ENCODE results near the gene SOX14.

The SOX14 gene

DNA sequence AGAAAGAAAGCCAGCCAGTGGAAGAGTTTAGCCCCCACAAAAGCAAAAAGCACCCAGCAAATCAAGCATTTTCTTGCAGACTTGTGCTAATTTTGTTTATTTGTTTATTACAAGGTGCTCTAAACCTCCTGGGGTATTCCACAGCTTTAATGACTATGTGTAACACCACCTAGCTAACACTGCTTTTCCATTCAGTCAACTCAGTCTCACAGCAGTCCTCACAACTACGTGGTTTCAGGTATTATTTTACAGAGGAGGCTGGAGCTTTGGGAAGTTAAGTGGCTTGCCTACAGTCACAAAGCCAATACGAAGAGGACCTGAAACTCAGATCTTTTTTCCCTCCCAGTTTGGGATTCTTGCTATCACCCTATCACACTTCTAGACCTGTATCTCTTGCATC lies 14.8 kb downstream of the SOX14 start:
- DNase-seq (ENCODE audit: extremely low read depth, low read depth): no peak
- TF ChIP-seq, protein P1, sequence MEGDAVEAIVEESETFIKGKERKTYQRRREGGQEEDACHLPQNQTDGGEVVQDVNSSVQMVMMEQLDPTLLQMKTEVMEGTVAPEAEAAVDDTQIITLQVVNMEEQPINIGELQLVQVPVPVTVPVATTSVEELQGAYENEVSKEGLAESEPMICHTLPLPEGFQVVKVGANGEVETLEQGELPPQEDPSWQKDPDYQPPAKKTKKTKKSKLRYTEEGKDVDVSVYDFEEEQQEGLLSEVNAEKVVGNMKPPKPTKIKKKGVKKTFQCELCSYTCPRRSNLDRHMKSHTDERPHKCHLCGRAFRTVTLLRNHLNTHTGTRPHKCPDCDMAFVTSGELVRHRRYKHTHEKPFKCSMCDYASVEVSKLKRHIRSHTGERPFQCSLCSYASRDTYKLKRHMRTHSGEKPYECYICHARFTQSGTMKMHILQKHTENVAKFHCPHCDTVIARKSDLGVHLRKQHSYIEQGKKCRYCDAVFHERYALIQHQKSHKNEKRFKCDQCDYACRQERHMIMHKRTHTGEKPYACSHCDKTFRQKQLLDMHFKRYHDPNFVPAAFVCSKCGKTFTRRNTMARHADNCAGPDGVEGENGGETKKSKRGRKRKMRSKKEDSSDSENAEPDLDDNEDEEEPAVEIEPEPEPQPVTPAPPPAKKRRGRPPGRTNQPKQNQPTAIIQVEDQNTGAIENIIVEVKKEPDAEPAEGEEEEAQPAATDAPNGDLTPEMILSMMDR (IDR thresholded peaks at IDR 0.05; ENCODE audit: low read depth, low read length): no peak

DNA sequence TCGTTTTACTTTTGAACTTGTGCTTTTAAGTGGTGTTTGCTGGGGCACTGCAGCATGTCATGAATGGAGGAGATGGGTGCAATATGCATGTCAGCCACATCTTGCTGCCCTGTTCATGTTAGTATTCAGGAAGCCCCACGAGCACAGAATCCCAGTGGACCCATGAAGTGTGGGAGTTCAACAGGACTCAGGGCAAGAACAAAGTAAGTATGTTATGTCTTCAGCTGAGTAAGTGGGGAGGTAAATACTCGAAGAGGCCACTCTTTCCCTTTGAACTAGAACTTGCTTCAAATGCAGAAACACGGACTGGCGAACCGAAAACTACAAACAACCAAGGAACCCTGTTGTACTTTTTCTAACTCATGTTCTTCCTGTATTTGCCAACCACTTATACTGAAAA lies 23.4 kb downstream of the SOX14 start:
- TF ChIP-seq, protein P1 (IDR thresholded peaks at IDR 0.05; ENCODE audit: low read depth, low read length): no peak
- DNase-seq (ENCODE audit: extremely low read depth, low read depth): no peak

DNA sequence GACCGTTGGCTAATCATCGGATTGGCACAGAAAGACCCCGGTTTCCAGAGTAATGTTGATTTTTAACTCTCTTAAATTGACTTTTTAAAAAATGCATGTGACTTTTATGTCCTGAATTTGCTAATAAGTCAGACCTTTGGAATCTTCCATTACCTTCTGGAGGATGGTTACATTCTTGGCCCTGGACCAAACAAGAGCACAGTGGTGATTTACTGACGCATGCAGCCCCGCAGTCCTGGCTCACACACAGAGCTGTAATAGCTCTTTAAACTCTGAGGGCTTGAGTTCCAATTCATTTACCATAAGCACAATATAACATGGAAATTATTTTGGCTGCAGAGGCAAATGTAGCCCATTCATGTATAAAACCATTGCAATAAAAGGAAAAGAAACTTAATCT lies 25.1 kb downstream of the SOX14 start:
- DNase-seq (ENCODE audit: extremely low read depth, low read depth): no peak
- TF ChIP-seq, protein P1 (IDR thresholded peaks at IDR 0.05; ENCODE audit: low read depth, low read length): no peak

DNA sequence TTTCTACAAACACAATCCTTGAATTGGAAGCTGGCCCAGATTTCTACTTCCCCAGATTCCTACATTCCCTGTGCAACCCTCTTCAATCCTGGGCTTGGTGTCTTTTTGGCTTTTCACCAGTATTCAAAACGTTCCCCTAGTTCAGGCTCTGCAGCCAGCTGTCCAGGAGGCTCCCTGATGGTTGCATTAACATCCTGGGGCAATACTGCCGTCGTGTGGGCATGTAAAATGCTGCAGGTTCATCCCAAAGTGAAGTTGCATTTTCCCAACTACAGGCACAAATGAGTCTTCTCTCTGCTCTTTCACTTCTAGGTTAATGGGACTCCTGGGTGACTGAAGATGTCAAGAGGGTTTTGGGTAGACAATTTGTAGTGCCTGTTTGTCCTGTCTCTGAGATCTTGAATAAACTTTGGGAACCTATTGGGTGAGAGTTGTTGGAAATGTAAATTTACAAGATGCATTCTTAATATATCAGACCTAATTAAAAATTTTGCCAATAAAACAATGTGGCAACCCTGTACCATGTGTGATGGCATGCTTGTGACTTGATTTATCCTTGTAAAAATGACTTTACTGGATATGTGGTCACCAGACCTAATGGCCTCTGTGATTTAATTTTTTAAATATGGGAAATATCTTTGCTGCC lies 28.6 kb downstream of the SOX14 start:
- no peak for DNase-seq (ENCODE audit: extremely low read depth, low read depth)
- TF ChIP-seq, protein P1 (IDR thresholded peaks at IDR 0.05; ENCODE audit: low read depth, low read length): peak; percentile 25

DNA sequence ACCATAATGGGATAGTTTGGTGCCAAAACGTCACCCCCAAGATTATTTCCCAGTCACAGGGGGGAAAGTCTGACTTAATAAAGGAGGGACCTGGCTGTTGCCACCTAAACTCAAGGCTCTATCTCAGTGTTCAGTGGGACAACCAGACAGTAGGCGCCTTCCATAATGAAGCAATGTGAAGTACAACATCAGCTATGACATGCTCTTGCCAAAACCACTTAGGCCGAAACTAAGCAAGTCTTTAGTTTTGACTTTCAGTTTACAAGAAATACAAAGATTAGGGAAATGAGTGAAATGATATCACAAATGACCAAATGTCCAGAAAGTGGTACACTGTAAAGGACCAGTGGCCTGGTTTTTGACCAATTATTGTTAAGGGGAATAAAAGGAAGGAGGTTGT lies 32.9 kb downstream of the SOX14 start:
- no peak for DNase-seq (ENCODE audit: extremely low read depth, low read depth)
- TF ChIP-seq, protein P1 (IDR thresholded peaks at IDR 0.05; ENCODE audit: low read depth, low read length): no peak

DNA sequence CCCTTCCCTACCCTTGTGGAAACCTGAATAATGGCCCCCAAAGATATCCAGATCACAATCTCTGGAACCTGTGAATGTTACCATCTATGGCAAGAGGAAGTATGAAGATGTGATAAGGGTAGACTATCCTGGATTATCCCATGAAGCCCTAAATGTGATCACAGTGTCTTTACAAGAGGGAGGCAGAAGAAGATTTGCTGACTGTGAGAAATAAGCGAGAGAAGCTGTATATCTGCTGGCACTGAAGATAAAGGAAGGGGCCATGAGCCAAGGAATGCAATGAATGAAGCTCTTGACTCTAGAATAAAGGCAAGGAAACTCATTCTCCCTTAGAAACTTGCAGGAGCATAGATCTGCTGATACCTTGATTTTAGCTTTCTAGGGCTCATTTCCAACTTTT lies 39.1 kb downstream of the SOX14 start:
- no peak for DNase-seq (ENCODE audit: extremely low read depth, low read depth)
- TF ChIP-seq, protein P1 (IDR thresholded peaks at IDR 0.05; ENCODE audit: low read depth, low read length): no peak

DNA sequence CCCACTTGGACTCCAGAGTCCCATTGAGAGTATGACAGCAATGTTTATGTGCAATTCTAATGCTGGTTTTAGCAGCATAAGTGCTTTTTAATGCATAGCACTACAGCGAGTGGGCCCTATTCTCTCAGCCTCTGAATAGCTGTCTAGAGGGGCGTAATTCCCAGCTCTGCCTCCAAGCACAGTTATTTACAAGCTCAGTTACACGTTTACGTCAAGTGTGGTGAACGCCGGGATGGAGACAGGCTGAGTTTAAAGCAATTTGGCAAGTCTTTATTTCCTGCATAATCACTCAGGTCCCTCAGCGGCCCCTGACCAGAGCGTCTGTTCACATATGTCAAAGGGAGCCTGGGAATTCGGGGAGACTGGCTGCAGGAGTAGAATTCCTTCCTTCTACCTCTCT lies 43.9 kb downstream of the SOX14 start:
- TF ChIP-seq, protein P1 (IDR thresholded peaks at IDR 0.05; ENCODE audit: low read depth, low read length): no peak
- no peak for DNase-seq (ENCODE audit: extremely low read depth, low read depth)

Measured in AG09319 (cell line).